Ovary (tissue), 9 donors: ENCODE measurements around the gene KCMF1. TPM values are rescaled to one million over a fixed set of nuclear protein-coding genes. Genes with fewer than 3 reads are reported as not detected.

Experiments used
- DNase-seq, 5 donors: peaks; one replicate each; pipeline ENCODE4 v3.0.0-alpha.2; 2019 to 2020
- H3K27ac ChIP-seq, 2 donors: fragments of 200-600 bp; one replicate each; pipeline versions ENCODE4 v1.5.1 to v1.8.0; 2019 to 2022
- H3K27me3 ChIP-seq: fragments of 200-600 bp; one replicate; pipeline ENCODE4 v1.8.0; 2022
- H3K36me3 ChIP-seq: fragments of 200-600 bp; sonication (generic); one replicate; pipeline ENCODE4 v1.5.1; 2019
- H3K4me1 ChIP-seq: one replicate; pipeline ENCODE4 v1.8.1; 2013; ENCODE audit warnings: mild to moderate bottlenecking, moderate library complexity; ENCODE audit not compliant: insufficient read depth
- H3K4me3 ChIP-seq: fragments of 200-600 bp; sonication (generic); one replicate; pipeline ENCODE4 v1.5.1; 2017
- H3K9me3 ChIP-seq, 2 donors: fragments of 200-600 bp in 1 of 2; sonication (generic) in 1 of 2; one replicate each; pipeline versions ENCODE4 v1.5.1 to v1.8.1; 2013 to 2019; ENCODE audit warnings: mild to moderate bottlenecking in 1 of 2, moderate library complexity in 1 of 2
- CTCF ChIP-seq, 3 donors: fragments of 450-650 bp in 2 of 3; fragments of 200-600 bp in 1 of 3; IDR thresholded peaks; one replicate each; pipeline versions ENCODE4 v1.5.1 to v1.8.0; 2016 to 2022; ENCODE audit warnings: antibody characterized with exemption in 3 of 3, mild to moderate bottlenecking in 1 of 3
- EP300 ChIP-seq: sonication (generic); formaldehyde crosslinking; IDR thresholded peaks from one replicate; pipeline ENCODE4 v1.6.1; 2017; ENCODE audit warnings: antibody characterized with exemption
- POLR2A ChIP-seq: fragments of 450-650 bp; IDR thresholded peaks from one replicate; pipeline ENCODE4 v1.6.1; 2017; ENCODE audit warnings: antibody characterized with exemption, mild to moderate bottlenecking, moderate library complexity
- WGBS, 3 donors: extraction: QIAGEN DNeasy Blood & Tissue Kit in 1 of 3; methylation state at CpG; one replicate each; pipeline versions ENCODE4 v1.1.5 to v1.1.7; 2013 to 2017; 5-methylcytosine and 5-hydroxymethylcytosine counted together
- intact Hi-C, 4 donors: fragments of 100-400 bp; cut with DNase I; formaldehyde crosslinking; loops; one replicate each; pipeline versions ENCODE4 v1.11.0 to v1.15.1; 2022 to 2023
- polyA plus RNA-seq, 2 donors: library from polyadenylated mRNA; stranded (reverse); fragments of 200-250 nt in 1 of 2; fragments of 350-450 nt in 1 of 2; fragmentation: Illumina TruSeq in 1 of 2; extraction: RNeasy Lipid Tissue Mini Kit (QIAGEN cat#74804) in 1 of 2; gene quantifications; one replicate each; pipeline ENCODE4 v1.2.3, GENCODE V29; 2013 to 2014
- total RNA-seq, 7 donors: library from RNA; depleted of rRNA in 2 of 7; stranded (reverse); fragments of >200 nt in 2 of 7; fragmentation: NEBNext Ultra II Directional in 3 of 7; extraction: Animal tissue kit (Norgen Biotek cat#: 25700) in 3 of 7; gene quantifications; one replicate each; pipeline versions ENCODE4 v1.1.0 to v1.2.4, GENCODE V29; 2016 to 2023
- donor health status: DM: no; HTN: no; CAD: no; lungs with moderate emphysema.
- donor health status: DM: no; HTN: no; CAD: no.
- donor health status: Bipolar disorder and iron deficiency.
- donor health status: DM: yes; HTN: yes; CAD: no.
- donor health status: DM: no; HTN: no; CAD: no.
- donor health status: DM: yes; HTN: yes; CAD: no.

Gene KCMF1
- total and polyA plus RNA-seq, 9 donors: 21.9 to 58.7 (median 53.3) TPM

DNA sequence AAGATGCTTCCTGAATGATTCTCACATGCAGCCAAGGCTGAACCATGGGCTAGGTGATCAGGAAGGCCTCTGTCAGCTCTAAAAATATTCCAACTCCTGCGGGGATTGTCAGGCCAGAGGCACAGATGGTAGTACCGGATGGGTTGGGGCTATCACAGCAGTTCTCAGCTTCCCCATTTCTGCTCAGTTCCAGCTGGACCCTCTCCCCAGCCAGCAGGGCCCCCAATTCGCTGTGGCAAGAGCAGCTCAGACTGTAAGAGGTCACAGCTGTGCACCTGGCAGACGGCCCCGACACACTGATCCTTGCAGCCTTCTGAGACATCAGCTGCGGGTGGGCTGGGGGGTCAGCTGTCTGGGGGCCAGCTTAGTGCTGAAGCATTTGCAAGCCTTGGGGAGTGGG lies 118.6 kb downstream of the KCMF1 start:
- TF ChIP-seq EP300: no peak
- no peaks in the 10 kb centered on the region for H3K4me1 ChIP-seq
- no peak overlapping the region for H3K4me3 ChIP-seq
- intact Hi-C loops: no loop called here
- WGBS, 3 donors: 11 to 18% (median 15%) methylated on average over 6 of the region's 6 CpGs
- no peak overlapping the region for H3K27ac ChIP-seq
- H3K9me3 ChIP-seq: no peaks in the 10 kb centered on the region
- no peak for DNase-seq
- no peaks in the 10 kb centered on the region for H3K36me3 ChIP-seq
- H3K27me3 ChIP-seq: no peaks in the 10 kb centered on the region

GRCh38 chr2:85091838-85092237 lies 120.9 kb downstream of the KCMF1 start:
- WGBS, 3 donors: 82 to 90% (median 85%) methylated on average over 2 of the region's 2 CpGs

GRCh38 chr2:85095094-85095493 lies 124.1 kb downstream of the KCMF1 start:
- DNase-seq: no peak
- TF ChIP-seq POLR2A: no peak
- TF ChIP-seq CTCF (IDR thresholded peaks at IDR 0.05): no peak
- TF ChIP-seq EP300: no peak
- no peaks in the 10 kb centered on the region for H3K27me3 ChIP-seq
- H3K9me3 ChIP-seq: no peaks in the 10 kb centered on the region
- H3K4me3 ChIP-seq: no peak overlapping the region
- no peaks in the 10 kb centered on the region for H3K36me3 ChIP-seq
- no peaks in the 10 kb centered on the region for H3K4me1 ChIP-seq
- 43 to 65% (median 63%) methylated on average over 2 of the region's 2 CpGs for WGBS, 3 donors
- no peak overlapping the region for H3K27ac ChIP-seq
- intact Hi-C loops: no loop called here

More at GRCh38 chr2:85091838-85092237, 120.9 kb downstream of the KCMF1 start:
- TF ChIP-seq EP300: no peak
- no peak for TF ChIP-seq CTCF (IDR thresholded peaks at IDR 0.05)
- TF ChIP-seq POLR2A: no peak
- Histone ChIP-seq H3K27me3 (no peaks in the 10 kb centered on the region), H3K36me3 (no peaks in the 10 kb centered on the region), H3K9me3 (no peaks in the 10 kb centered on the region), H3K27ac (no peak overlapping the region), H3K4me1 (no peaks in the 10 kb centered on the region), H3K4me3 (no peak overlapping the region)
- intact Hi-C loops: loop anchor here in 1 of 4 donors (5.0 kb wide), 1 partner anchor 1420 kb away; no protein-coding TSS in a partner anchor
- no peak for DNase-seq

- TF ChIP-seq CTCF (IDR thresholded peaks at IDR 0.05) (no peak), EP300 (no peak), POLR2A (no peak)
- WGBS, 3 donors: 78 to 89% (median 84%) methylated on average over 6 of the region's 6 CpGs
- no peak overlapping the region for H3K4me3 ChIP-seq
- no peaks in the 10 kb centered on the region for H3K27me3 ChIP-seq
- H3K9me3 ChIP-seq: no peaks in the 10 kb centered on the region
- H3K4me1 ChIP-seq: no peaks in the 10 kb centered on the region
- no peak for DNase-seq
- no peaks in the 10 kb centered on the region for H3K36me3 ChIP-seq
- H3K27ac ChIP-seq: no peak overlapping the region
- intact Hi-C loops: no loop called here
Measured at GRCh38 chr2:85096616-85097015, 125.7 kb downstream of the KCMF1 start.

DNA sequence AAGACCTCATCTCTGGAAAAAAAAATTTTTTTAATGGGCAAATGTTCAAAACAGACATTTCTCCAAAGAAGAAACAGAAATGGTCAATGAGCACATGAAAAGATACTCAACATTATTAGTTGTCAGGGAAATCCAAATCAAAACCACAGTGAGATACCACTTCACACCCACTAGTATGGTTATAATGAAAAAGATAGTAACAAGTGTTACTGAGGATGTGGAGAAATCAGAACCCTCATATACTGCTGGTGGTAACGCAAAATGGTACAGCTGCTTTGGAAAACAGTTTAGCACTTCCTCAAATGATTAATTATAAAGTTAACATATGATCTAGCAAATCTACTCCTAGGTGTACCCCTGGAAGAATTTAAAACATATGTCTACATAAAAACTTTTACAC lies 133.3 kb downstream of the KCMF1 start:
- H3K4me1 ChIP-seq: no peaks in the 10 kb centered on the region
- no peaks in the 10 kb centered on the region for H3K9me3 ChIP-seq
- no peak for DNase-seq
- no peak overlapping the region for H3K27ac ChIP-seq
- H3K36me3 ChIP-seq: no peaks in the 10 kb centered on the region
- no peaks in the 10 kb centered on the region for H3K27me3 ChIP-seq
- H3K4me3 ChIP-seq: no peak overlapping the region
- TF ChIP-seq POLR2A: no peak
- intact Hi-C loops: no loop called here
- 81 to 88% (median 81%) methylated on average over 1 of the region's 1 CpG for WGBS, 3 donors
